MG63 (cell line): ENCODE measurements around the gene CHI3L1. TPM values are rescaled to one million over a fixed set of nuclear protein-coding genes. Genes with fewer than 3 reads are reported as not detected.
"Not testable (repeated sequence)": the region's sequence is repeated elsewhere in the genome, so short reads cannot be mapped to it uniquely, and the experiment has no call there.

Experiments used
- DNase-seq: peaks from one replicate; pipeline ENCODE4 v3.0.0-alpha.2; 2020
- H3K27me3 ChIP-seq: fragments of 250-450 bp; sonication (Bioruptor Pico); 2 replicates; pipeline ENCODE4 v1.5.1; 2020; ENCODE audit warnings: mild to moderate bottlenecking, moderate library complexity
- H3K36me3 ChIP-seq: fragments of 250-450 bp; sonication (Bioruptor Pico); 2 replicates; pipeline ENCODE4 v1.5.1; 2020; ENCODE audit warnings: mild to moderate bottlenecking, moderate library complexity
- H3K4me3 ChIP-seq: fragments of 250-450 bp; sonication (Bioruptor Pico); 2 replicates; pipeline ENCODE4 v1.5.1; 2020; ENCODE audit warnings: mild to moderate bottlenecking, moderate library complexity
- H3K9me3 ChIP-seq: fragments of 250-450 bp; sonication (Bioruptor Pico); 2 replicates; pipeline ENCODE4 v1.5.1; 2020; ENCODE audit warnings: mild to moderate bottlenecking, moderate library complexity
- total RNA-seq: library from RNA; depleted of rRNA; stranded (reverse); fragments of >200 nt; shearing (Covaris generic); gene quantifications from 2 replicates; pipeline ENCODE4 v1.2.3, GENCODE V29; 2014; ENCODE audit warnings: low replicate concordance; rRNA removed

Gene CHI3L1
- 3.5 and 4.8 TPM in 2 replicates for total RNA-seq

GRCh38 chr1:203186446-203187303 is at the start of gene CHI3L1:
TSS of gene CHI3L1 (minus strand) at chr1:203186704. CDS start at chr1:203186623, 81 bp downstream.
- H3K4me3 ChIP-seq, result no peak within 1 kb of the TSS
- H3K27me3 ChIP-seq, result no peaks in the 10 kb centered on the region
- no peaks in the 10 kb centered on the region for H3K9me3 ChIP-seq
- peak; percentile 61 for DNase-seq
- no peaks in the 10 kb centered on the region for H3K36me3 ChIP-seq

GRCh38 chr1:203234901-203235300 is 48.4 kb upstream of the CHI3L1 start:
- H3K9me3 ChIP-seq, result peaks cover 10% of the 10 kb centered on the region
- DNase-seq, H3K36me3 ChIP-seq, H3K27me3 ChIP-seq, H3K4me3 ChIP-seq: not testable (repeated sequence)

GRCh38 chr1:203229471-203230135 is 43.1 kb upstream of the CHI3L1 start, which contains the start of gene CHIT1:
TSS of gene CHIT1 (minus strand) at chr1:203229673. CDS start at chr1:203229636, 37 bp downstream.
- Histone ChIP-seq H3K9me3 (no peaks in the 10 kb centered on the region), H3K27me3 (peaks cover 7% of the 10 kb centered on the region; the same call in 1 of the 2 replicates), H3K4me3 (no peak within 1 kb of the TSS), H3K36me3 (no peaks in the 10 kb centered on the region)
- DNase-seq, result no peak

- Histone ChIP-seq H3K36me3 (no peaks in the 10 kb centered on the region), H3K9me3 (no peaks in the 10 kb centered on the region)
- no peak for DNase-seq
Measured at GRCh38 chr1:203228670-203229069, 42.2 kb upstream of the CHI3L1 start.

GRCh38 chr1:203227371-203228083 is 41.0 kb upstream of the CHI3L1 start:
- Histone ChIP-seq H3K27me3 (peaks cover 4% of the 10 kb centered on the region; the same call in 1 of the 2 replicates), H3K4me3 (no peak overlapping the region), H3K36me3 (no peaks in the 10 kb centered on the region), H3K9me3 (no peaks in the 10 kb centered on the region)
- no peak for DNase-seq

More at GRCh38 chr1:203228670-203229069, 42.2 kb upstream of the CHI3L1 start:
- Histone ChIP-seq H3K4me3 (no peak overlapping the region), H3K27me3 (peaks cover 7% of the 10 kb centered on the region; the same call in 1 of the 2 replicates)

- Histone ChIP-seq H3K9me3 (no peaks in the 10 kb centered on the region), H3K27me3 (peaks cover 4% of the 10 kb centered on the region; the same call in 1 of the 2 replicates), H3K36me3 (no peaks in the 10 kb centered on the region), H3K4me3 (no peak overlapping the region)
- DNase-seq, result no peak
Measured at GRCh38 chr1:203225071-203225470, 38.6 kb upstream of the CHI3L1 start.

GRCh38 chr1:203223012-203223775 is 36.7 kb upstream of the CHI3L1 start:
- H3K27me3 ChIP-seq, result peaks cover 4% of the 10 kb centered on the region; the same call in 1 of the 2 replicates

GRCh38 chr1:203219934-203220333 is 33.4 kb upstream of the CHI3L1 start:
- H3K27me3 ChIP-seq, result peaks cover 2% of the 10 kb centered on the region; the same call in 1 of the 2 replicates
- H3K4me3 ChIP-seq, result no peak overlapping the region
- H3K36me3 ChIP-seq, result no peaks in the 10 kb centered on the region
- no peaks in the 10 kb centered on the region for H3K9me3 ChIP-seq
- DNase-seq, result no peak

More at GRCh38 chr1:203223012-203223775, 36.7 kb upstream of the CHI3L1 start:
- no peak for DNase-seq
- Histone ChIP-seq H3K36me3 (no peaks in the 10 kb centered on the region), H3K9me3 (no peaks in the 10 kb centered on the region), H3K4me3 (no peak overlapping the region)

GRCh38 chr1:203219171-203219570 is 32.7 kb upstream of the CHI3L1 start:
- H3K4me3 ChIP-seq, result no peak overlapping the region
- no peaks in the 10 kb centered on the region for H3K36me3 ChIP-seq
- no peaks in the 10 kb centered on the region for H3K27me3 ChIP-seq
- DNase-seq, result no peak
- H3K9me3 ChIP-seq, result no peaks in the 10 kb centered on the region

- Histone ChIP-seq H3K27me3 (no peaks in the 10 kb centered on the region), H3K9me3 (no peaks in the 10 kb centered on the region), H3K4me3 (no peak overlapping the region), H3K36me3 (no peaks in the 10 kb centered on the region)
- no peak for DNase-seq
Measured at GRCh38 chr1:203217668-203218067, 31.2 kb upstream of the CHI3L1 start.

GRCh38 chr1:203217139-203217655 is 30.7 kb upstream of the CHI3L1 start:
- no peaks in the 10 kb centered on the region for H3K27me3 ChIP-seq
- no peak for DNase-seq
- no peaks in the 10 kb centered on the region for H3K36me3 ChIP-seq
- no peaks in the 10 kb centered on the region for H3K9me3 ChIP-seq
- no peak overlapping the region for H3K4me3 ChIP-seq

- Histone ChIP-seq H3K27me3 (no peaks in the 10 kb centered on the region), H3K9me3 (no peaks in the 10 kb centered on the region), H3K4me3 (no peak overlapping the region), H3K36me3 (no peaks in the 10 kb centered on the region)
- DNase-seq, result no peak
Measured at GRCh38 chr1:203216274-203217138, 30.0 kb upstream of the CHI3L1 start.

- Histone ChIP-seq H3K27me3 (no peaks in the 10 kb centered on the region), H3K4me3 (no peak overlapping the region), H3K36me3 (no peaks in the 10 kb centered on the region), H3K9me3 (no peaks in the 10 kb centered on the region)
- DNase-seq, result no peak
Measured at GRCh38 chr1:203215573-203215972, 29.1 kb upstream of the CHI3L1 start.

- H3K27me3 ChIP-seq, result no peaks in the 10 kb centered on the region
- H3K4me3 ChIP-seq, result no peak overlapping the region
- DNase-seq, result no peak
- H3K9me3 ChIP-seq, result no peaks in the 10 kb centered on the region
- no peaks in the 10 kb centered on the region for H3K36me3 ChIP-seq
Measured at GRCh38 chr1:203214871-203215270, 28.4 kb upstream of the CHI3L1 start.

- no peak for DNase-seq
Measured at GRCh38 chr1:203213126-203213525, 26.6 kb upstream of the CHI3L1 start.

More at GRCh38 chr1:203213126-203213525, 26.6 kb upstream of the CHI3L1 start:
- no peaks in the 10 kb centered on the region for H3K9me3 ChIP-seq
- H3K4me3 ChIP-seq, result no peak overlapping the region
- no peaks in the 10 kb centered on the region for H3K27me3 ChIP-seq
- no peaks in the 10 kb centered on the region for H3K36me3 ChIP-seq
